Embryonic facial prominence (tissue), 1 donor: ENCODE data around the gene ROBO1.
"Not testable (repeated sequence)": the region's sequence is repeated elsewhere in the genome, so short reads cannot be mapped to it uniquely, and the experiment has no call there.

Experiments
- DNase-seq: peaks from one replicate; pipeline ENCODE4 v3.0.0-alpha.2; 2016; ENCODE audit errors: extremely low spot score

Gene ROBO1

GRCh38 chr3:79246875-79247724 is 520.7 kb downstream of the ROBO1 start:
- no peak for DNase-seq

- no peak for DNase-seq
These were observed 522.3 kb downstream of the ROBO1 start for GRCh38 chr3:79245284-79246138.

DNA sequence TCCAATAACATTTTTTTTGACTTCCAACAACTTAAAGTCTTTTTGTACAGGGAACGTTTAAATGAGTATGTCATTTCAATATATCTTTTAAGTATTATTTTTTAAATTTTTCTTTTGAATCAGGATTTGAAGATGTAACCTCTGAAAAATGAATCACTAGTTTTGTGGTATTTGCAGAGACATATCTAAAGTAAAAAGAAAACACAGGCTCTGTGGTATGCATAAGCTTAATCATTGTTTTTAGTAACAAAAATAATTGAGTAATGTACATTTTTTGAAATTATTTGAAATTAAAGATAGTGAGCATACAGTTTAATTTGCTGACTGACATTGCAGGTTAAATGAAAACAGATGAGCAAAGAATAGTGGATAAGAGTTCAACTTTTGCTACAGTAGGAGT is 531.3 kb downstream of the ROBO1 start:
- no peak for DNase-seq

GRCh38 chr3:79233431-79234060 is 534.3 kb downstream of the ROBO1 start:
- DNase-seq, result no peak

DNA sequence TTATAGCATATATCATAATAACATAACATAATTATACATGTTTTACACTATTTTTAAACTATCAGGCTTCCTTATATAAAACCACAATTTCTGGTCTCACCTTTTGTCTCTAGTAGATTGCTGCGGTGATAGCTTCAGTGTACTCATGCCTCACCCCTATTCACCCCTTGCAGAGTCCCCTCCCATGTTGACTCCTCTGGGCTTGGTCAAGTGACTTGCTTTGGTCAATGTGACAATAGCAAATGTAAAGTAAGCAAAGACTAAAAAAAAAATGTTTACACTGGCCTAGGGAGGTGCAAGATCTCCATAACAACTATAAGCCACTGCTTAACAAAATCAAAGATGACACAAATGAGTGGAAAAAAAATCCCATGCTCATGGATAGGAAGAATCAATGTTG is 537.5 kb downstream of the ROBO1 start:
- DNase-seq, result no peak

- DNase-seq, result no peak
These were observed 550.7 kb downstream of the ROBO1 start for GRCh38 chr3:79217096-79217495.

DNA sequence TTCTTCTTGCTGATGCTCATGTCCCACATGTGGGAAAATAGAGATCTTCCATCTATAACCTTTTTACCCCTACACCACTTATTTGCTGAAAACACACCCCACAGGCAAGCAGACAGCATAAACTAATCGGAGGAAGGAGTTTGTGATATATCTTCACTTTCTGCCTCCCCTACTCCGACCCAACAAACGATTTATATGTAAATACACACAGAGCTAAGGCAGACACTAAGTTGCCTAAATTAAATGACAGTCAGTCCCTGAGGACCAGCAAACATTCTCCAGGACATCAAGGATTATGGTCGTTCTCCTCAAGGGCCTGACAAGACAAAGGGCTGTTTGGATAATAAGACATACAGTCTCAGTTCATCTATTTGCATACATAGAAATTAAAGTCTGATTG is 552.5 kb downstream of the ROBO1 start:
- no peak for DNase-seq

- no peak for DNase-seq
These were observed 556.0 kb downstream of the ROBO1 start for GRCh38 chr3:79211586-79212359.

DNA sequence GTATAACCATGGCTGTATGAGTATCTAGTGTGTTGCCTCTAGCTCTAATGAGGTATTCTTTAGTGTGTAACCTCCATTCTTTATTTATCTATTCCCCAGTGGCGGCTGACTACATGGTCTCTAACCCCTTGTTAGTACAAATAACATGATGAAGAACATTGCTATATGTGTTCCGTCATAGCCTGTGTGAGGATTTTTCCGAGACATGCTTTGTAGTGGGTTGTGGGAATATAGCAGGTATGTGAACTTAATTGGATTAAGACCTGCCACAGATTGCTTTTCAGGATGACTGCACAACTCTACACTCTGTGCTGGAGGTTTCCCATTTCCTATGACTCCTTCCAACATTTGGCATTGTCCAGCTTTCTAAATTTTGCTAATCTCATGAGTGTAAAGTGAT is 563.4 kb downstream of the ROBO1 start:
- no peak for DNase-seq

GRCh38 chr3:79203144-79203519 is 564.7 kb downstream of the ROBO1 start:
- DNase-seq, result no peak

DNA sequence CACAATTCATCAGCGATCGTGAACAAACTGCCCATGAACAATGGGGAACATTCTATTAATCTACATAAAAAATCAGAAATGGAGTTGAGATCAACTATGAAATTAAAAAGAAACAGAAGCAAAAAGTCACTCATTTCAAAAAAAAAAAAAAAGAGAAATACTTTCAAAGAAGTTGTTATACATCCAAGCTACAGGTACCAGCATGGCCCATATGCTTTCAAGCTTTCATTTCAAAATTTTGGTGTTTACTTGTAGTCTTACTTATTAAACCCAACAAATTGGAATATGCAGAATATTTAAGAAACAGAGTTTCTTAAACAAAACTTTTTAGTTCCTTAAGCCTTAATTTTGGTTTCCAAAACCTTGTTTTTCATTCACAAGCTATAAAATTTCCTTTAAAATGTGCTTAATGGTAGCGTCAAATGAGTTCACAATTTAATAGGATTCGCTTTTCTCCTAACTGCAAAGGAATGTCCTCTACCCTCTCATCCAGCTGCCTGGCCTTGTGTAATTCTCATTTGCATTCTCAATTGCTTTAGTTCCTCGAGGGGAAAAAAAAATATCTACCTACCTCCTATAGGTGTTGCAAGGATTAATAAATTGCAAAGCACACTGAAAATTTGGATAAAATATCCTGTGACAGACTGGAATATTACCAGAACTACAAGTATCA is 565.2 kb downstream of the ROBO1 start:
- no peak for DNase-seq

DNA sequence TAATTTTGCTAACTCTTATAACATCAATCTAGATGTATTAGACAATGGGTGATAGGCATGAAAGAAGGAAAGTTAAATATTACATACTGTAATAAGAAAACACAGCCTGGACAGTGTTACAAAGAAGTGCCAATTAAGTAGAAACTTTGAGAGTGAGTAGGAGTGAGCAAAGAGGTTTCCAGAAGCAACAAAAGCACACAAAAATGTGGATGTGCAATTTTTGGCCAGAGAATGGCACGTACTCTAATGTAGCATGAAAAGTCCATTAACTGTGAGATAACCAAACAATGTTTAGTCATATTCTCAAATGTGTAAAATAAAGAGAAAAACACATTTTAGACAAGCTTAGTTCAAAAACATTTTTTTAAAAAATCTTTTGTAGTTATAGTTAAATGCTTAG is 567.3 kb downstream of the ROBO1 start:
- DNase-seq, result no peak

DNA sequence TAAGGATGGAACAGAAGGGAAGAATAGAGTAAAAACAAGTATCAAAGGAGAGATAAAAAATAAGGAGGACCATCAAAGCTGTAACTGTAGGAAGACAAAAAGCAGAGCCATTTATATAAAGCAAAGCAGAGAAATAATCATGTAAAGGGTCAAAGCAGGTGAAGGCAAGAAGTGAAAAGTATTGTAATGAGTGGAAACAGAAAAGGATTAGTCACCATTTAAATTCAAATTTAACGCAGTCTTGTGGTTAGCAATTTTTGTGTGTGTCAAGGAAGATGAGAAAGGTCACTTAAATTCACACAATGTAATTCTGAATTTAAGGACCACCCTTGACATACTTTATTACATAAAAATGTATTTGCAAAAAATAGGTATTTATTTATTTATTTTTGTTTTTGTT is 567.8 kb downstream of the ROBO1 start:
- no peak for DNase-seq

DNA sequence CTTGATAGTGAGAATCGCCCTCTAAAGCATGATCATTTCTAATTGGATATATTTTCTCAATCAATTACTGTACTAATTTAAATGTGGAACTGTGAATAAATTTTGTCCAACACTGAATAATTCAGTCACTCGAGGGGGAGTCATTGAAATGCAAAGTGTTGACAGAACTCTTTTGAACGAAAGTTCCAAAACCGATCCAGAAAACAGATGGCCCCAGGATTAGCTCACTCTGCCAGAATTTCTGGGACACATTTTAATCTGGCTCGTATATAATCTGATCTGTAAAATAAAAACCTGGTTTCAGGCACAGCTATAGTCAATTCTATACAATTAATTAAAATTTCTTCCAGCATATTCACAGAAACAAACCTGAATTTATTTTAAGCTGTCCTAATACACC is 580.4 kb downstream of the ROBO1 start:
- DNase-seq, result no peak

DNA sequence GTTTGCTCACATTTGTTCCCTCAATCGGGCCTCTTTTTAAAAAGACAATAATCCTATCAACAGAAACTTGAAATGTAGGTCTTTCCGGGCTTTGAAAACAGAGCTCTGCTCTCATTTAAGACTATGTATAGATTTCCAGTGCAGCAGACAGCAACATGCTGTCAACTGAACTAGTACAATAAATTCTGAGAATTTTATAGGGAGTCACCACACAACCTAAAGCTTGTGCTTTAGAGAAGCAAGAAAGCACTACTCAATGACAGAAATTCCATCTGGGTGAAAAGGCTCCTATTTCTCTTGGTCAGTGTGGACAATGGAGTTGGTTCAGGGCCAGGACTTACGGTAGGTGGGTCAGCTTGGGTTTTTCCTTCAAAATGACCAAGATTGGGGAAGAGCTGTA is 583.5 kb downstream of the ROBO1 start:
- DNase-seq, result no peak

DNA sequence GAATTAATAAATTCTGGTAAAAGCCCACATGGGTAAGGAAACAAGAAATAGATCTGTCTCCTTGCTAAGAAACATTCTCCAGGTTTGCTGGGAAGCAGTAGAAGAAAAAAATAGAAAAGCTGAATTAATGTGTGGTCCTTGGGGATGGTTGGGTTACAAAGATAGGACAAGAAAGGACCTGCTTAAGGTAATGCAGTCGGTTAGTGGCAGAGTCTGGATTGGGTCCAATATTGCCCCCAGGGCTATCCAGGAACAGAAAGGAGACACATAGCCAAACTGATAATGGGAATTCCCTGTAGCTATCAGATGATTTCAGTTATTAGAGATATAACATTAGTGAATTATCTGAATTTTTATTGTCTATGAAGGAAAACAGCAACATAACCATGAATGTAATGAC is 584.3 kb downstream of the ROBO1 start:
- no peak for DNase-seq

DNA sequence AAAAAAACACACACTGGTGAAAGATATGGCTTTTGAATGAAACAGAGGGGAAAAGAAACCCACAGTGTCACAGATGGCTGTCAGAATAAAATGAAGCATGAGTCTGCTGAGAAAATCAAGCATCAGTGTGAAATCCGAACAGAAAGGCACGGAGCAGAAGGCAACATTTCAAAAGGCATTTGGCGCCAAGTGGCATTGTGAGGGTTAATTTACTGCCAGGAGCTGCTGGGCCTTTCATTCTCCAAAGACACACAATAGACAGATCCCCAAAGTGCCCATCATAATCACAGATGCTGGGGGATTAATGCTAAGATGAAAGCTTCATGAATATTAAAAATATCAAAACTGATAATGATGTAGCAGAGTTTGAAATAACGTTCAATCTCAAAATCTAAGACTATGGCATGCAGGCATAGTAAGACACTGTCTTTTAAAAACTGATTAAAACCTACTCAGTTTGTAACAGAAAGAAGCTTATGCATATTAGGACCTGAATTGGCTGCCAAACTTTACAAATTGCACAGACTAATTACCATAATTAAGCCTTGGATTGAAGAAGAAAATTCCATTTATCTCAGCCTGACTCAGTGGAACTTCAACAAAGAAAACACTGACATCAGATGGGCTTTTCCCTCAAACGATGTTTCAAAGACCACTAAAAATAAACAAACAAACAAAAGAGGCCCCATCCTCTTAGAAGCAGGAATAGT is 589.2 kb downstream of the ROBO1 start:
- DNase-seq, result no peak

DNA sequence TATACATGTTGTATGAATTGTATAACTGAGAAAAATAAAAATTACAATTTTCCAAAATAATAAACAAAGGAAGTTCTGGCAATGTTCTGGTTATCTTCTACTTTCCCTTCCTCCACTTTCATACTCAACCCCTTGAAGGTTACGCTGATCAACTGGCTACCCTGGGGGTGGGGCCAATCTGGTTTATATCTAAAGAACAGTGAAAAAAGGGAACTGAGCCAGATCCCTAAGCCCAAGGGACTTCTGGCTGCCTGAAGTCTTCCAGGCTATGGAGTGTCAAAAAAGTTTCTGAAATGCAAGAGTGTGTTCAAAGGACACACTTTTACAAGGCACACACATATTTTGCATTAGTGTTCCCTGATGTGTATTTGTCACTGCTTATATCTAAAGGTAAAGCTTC is 591.9 kb downstream of the ROBO1 start:
- no peak for DNase-seq

- not testable (repeated sequence) for DNase-seq
These were observed 594.5 kb downstream of the ROBO1 start for GRCh38 chr3:79173259-79173658.

GRCh38 chr3:79172241-79172640 is 595.6 kb downstream of the ROBO1 start:
- no peak for DNase-seq

GRCh38 chr3:79170021-79170420 is 597.8 kb downstream of the ROBO1 start:
- DNase-seq, result no peak
